Activated CD4-positive, alpha-beta T cell treated with anti-CD3 and anti-CD28 coated beads, Interleukin-2, amount 50 U/mL, for 4 hours (primary cell): ENCODE measurements around the gene ATP6V1C2.
"Not testable (repeated sequence)": the region's sequence is repeated elsewhere in the genome, so short reads cannot be mapped to it uniquely, and the experiment has no call there.

Experiments used
- DNase-seq, 2 experiments: peaks; one replicate each; pipeline ENCODE4 v3.0.0-alpha.2; 2020

ATP6V1C2 gene

GRCh38 chr2:10817413-10817812, 96.0 kb downstream of the ATP6V1C2 start:
- DNase-seq, result no peak

GRCh38 chr2:10818305-10818704, 96.9 kb downstream of the ATP6V1C2 start:
- DNase-seq, result not testable (repeated sequence)

- DNase-seq, result no peak
Observed at GRCh38 chr2:10818984-10819383, 97.6 kb downstream of the ATP6V1C2 start.

- no peak for DNase-seq
Observed at GRCh38 chr2:10819714-10820314, 98.4 kb downstream of the ATP6V1C2 start.

- DNase-seq, result no peak
Observed at GRCh38 chr2:10820562-10820961, 99.1 kb downstream of the ATP6V1C2 start.

GRCh38 chr2:10820978-10821695, 99.7 kb downstream of the ATP6V1C2 start:
- no peak for DNase-seq

- no peak for DNase-seq
Observed at GRCh38 chr2:10824191-10824590, 102.8 kb downstream of the ATP6V1C2 start.

GRCh38 chr2:10826026-10826425, 104.6 kb downstream of the ATP6V1C2 start:
- no peak for DNase-seq

GRCh38 chr2:10826625-10827024, 105.2 kb downstream of the ATP6V1C2 start:
- no peak for DNase-seq

- no peak for DNase-seq
Observed at GRCh38 chr2:10828346-10828745, 106.9 kb downstream of the ATP6V1C2 start.

- no peak for DNase-seq
Observed at GRCh38 chr2:10829299-10829698, 107.9 kb downstream of the ATP6V1C2 start.

GRCh38 chr2:10830203-10830602, 108.8 kb downstream of the ATP6V1C2 start:
- DNase-seq, result no peak

- DNase-seq, result no peak
Observed at GRCh38 chr2:10830641-10831399, 109.4 kb downstream of the ATP6V1C2 start.

GRCh38 chr2:10831400-10831985, 110.1 kb downstream of the ATP6V1C2 start:
- DNase-seq, result no peak

GRCh38 chr2:10832203-10832936, 110.9 kb downstream of the ATP6V1C2 start:
- DNase-seq, result peak; percentile 74

GRCh38 chr2:10833021-10833420, 111.6 kb downstream of the ATP6V1C2 start:
- DNase-seq, result no peak

GRCh38 chr2:10834068-10834655, 112.7 kb downstream of the ATP6V1C2 start:
- no peak for DNase-seq
